Fibroblast of skin of scalp (primary cell): ENCODE data around the gene SLC45A1.

Experiments
- DNase-seq: peaks from one replicate; pipeline ENCODE4 v3.0.0-alpha.2; 2013

SLC45A1 gene

DNA sequence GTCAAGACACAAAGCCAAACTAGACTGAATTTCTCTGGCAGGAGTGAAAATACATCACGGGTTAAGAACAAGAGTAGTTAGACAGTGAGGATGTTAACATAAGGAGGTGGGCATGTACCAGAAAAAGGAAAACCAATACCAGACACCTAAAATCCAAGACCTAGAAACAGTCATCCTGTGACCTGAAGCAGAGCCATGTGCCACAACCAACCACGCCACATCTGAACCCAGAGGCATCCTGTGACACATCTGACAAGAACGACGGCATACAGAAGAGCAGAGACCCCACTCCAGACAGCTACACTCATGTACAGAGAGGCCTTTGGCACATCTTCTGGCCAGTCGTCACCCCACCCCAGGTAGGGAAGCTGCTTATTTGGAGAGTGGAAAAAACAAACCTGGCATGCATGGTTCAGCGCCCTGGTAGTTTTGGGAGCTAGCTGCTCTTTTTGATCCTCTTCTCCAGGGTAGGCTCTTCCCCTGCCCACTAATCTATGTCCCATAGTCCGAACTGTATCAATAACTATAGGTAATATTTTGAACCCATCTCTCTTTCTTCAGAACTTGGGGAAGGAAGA is 72.1 kb downstream of the SLC45A1 start:
- no peak for DNase-seq

GRCh38 chr1:8390707-8391106 is 72.8 kb downstream of the SLC45A1 start:
- no peak for DNase-seq

GRCh38 chr1:8392522-8392921 is 74.6 kb downstream of the SLC45A1 start:
- DNase-seq: no peak
